ENCODE measurements around the gene ITGA2B.
A peak's percentile ranks its signal among the peaks of the same experiment; 100 is the strongest.
"Not testable (repeated sequence)": the region's sequence is repeated elsewhere in the genome, so short reads cannot be mapped to it uniquely, and the experiment has no call there.

The ITGA2B gene

DNA sequence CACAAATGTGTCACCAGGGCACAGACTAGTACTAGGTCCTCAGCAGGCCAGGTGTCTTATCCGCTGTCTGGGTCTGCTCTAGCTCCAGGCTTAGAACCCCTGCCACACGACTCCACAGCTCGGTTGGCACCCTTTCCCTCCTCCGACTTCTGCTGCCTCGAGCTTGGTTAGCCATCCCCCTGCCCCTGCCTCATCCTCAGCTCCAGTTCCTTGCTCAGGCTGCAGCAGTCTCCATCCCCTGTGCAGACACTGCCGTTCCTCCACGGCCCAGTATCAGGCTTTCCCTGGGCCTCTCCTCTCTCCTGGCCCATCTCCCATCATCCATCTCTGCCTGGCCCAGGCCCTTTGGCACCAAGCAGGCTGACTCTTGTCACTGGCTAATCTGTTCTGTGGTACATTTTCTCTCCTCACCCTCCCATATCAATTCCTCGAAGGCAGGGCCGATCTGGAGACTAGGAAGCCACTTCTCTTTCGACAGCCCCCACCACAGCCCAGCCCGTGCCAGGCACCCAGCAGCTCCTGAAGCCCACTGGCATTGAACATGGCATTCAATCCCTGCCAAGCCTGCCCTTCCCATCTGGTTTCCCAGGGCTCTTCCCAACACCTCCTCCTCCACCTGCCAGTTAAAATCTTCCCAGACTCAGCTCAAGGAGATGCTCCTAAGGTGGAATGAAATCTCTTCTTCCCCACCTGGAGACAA lies 45.8 kb downstream of the ITGA2B start:
- Histone ChIP-seq H3K4me3 (ENCODE audit: low read length in 2 of 2) (peak overlapping the region in 1 of 2 donors; percentile 96), H3K36me3 (ENCODE audit: control insufficient read depth in 2 of 2, insufficient read depth in 2 of 2, low read length in 2 of 2) (no peaks in the 10 kb centered on the region), H3K9ac (ENCODE audit: low read length in 2 of 2) (no peak overlapping the region), H3K9me3 (ENCODE audit: control insufficient read depth in 2 of 2, low read length in 2 of 2) (no peaks in the 10 kb centered on the region), H3K27me3 (ENCODE audit: control insufficient read depth in 1 of 2, insufficient read depth in 2 of 2, low read length in 2 of 2) (no peaks in the 10 kb centered on the region), H3K27ac (ENCODE audit: low read length) (peak overlapping the region; percentile 18), H3K4me1 (ENCODE audit: control insufficient read depth, insufficient read depth, low read length) (peaks cover 18% of the 10 kb centered on the region)

DNA sequence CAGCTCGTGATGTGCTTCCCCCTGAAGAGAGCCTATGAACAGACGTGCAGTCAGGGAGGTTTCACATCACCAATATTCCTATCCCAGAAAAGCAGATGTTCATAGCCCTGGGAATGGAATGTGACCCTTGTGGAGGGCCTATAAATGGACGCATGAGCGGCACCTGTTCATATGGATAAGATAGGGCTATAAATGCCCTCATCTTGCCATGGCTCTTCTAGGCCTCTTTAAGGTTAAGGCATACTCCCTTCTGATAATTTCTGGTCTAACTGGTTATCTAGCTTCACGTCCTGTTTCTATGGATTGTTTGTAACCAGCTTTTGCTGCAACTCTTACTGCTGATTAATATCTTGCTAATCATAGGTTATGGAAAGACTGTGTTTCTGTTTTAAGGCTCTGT lies 48.9 kb downstream of the ITGA2B start:
- H3K4me1 ChIP-seq (ENCODE audit: control insufficient read depth, insufficient read depth, low read length); H3K27ac ChIP-seq (ENCODE audit: low read length); H3K9me3 ChIP-seq (ENCODE audit: control insufficient read depth in 2 of 2, low read length in 2 of 2); H3K4me3 ChIP-seq (ENCODE audit: low read length in 2 of 2); H3K27me3 ChIP-seq (ENCODE audit: control insufficient read depth in 1 of 2, insufficient read depth in 2 of 2, low read length in 2 of 2); H3K9ac ChIP-seq (ENCODE audit: low read length in 2 of 2); H3K36me3 ChIP-seq (ENCODE audit: control insufficient read depth in 2 of 2, insufficient read depth in 2 of 2, low read length in 2 of 2): not testable (repeated sequence)

DNA sequence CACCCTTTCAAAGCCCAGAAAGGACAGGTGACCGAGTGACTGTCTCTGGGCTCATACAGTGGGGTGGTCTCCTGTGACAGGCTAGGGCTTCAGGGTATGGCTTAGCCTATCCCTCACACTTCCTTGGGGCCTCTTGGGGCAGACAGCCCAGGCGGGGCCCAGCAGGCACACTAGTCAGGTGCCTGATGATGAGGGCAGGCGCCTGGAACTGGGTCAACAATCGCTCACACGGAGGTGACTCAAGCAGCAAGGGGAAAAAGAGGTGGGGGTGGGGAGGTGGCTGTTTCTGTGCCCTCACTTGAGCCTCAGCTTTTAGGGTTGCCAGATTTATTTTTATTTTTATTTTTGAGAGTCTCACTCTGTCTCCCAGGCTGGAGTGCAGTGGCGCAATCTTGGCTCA lies 50.7 kb downstream of the ITGA2B start:
- Histone ChIP-seq H3K36me3 (ENCODE audit: control insufficient read depth in 2 of 2, insufficient read depth in 2 of 2, low read length in 2 of 2) (no peaks in the 10 kb centered on the region), H3K4me3 (ENCODE audit: low read length in 2 of 2) (no peak overlapping the region), H3K9me3 (ENCODE audit: control insufficient read depth in 2 of 2, low read length in 2 of 2) (no peaks in the 10 kb centered on the region), H3K9ac (ENCODE audit: low read length in 2 of 2) (no peak overlapping the region), H3K27ac (ENCODE audit: low read length) (no peak overlapping the region), H3K4me1 (ENCODE audit: control insufficient read depth, insufficient read depth, low read length) (no peaks in the 10 kb centered on the region), H3K27me3 (ENCODE audit: control insufficient read depth in 1 of 2, insufficient read depth in 2 of 2, low read length in 2 of 2) (no peaks in the 10 kb centered on the region)

DNA sequence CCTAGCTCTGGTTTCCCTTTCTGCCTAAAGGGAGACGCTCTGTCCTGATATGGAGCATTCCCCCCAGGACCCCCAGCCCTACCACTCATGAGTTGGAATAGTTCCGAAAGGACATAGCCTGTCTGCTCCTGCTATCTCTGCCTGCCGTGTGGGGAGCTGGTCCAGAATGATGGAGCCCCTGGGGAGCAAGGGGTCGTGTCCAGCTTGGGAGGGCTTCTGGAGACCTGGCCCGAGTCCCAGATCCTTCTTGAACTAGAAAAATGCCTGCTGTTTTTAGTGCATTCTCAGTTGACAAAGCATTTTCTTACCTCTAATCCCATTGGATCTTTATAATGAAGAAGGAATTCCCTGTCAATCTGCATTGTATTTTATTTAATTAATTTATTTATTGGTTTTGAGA lies 53.5 kb downstream of the ITGA2B start:
- H3K9me3 ChIP-seq (ENCODE audit: control insufficient read depth in 2 of 2, low read length in 2 of 2): no peaks in the 10 kb centered on the region
- H3K4me1 ChIP-seq (ENCODE audit: control insufficient read depth, insufficient read depth, low read length): peaks cover 6% of the 10 kb centered on the region
- no peak overlapping the region for H3K27ac ChIP-seq (ENCODE audit: low read length)
- H3K4me3 ChIP-seq (ENCODE audit: low read length in 2 of 2): no peak overlapping the region
- no peaks in the 10 kb centered on the region for H3K36me3 ChIP-seq (ENCODE audit: control insufficient read depth in 2 of 2, insufficient read depth in 2 of 2, low read length in 2 of 2)
- H3K27me3 ChIP-seq (ENCODE audit: control insufficient read depth in 1 of 2, insufficient read depth in 2 of 2, low read length in 2 of 2): no peaks in the 10 kb centered on the region
- H3K9ac ChIP-seq (ENCODE audit: low read length in 2 of 2): no peak overlapping the region

DNA sequence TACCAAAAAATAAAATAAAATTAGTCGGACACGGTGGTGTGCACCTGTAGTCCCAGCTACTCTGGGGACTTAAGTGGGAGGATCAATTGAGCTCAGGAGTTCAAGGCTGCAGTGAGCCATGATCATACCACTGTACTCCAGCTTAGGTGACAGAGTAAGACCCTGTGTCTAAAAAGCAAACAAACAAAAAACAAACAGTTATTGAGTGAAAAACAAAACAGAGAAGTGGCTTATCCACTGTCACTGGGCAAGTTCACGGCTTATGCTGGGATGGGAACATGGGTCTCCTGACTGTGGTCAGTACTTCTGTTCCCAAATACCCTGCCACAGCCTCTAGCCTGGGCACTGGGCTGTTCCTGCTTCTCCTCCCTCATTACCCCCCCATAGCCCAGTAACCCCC lies 53.9 kb downstream of the ITGA2B start:
- Histone ChIP-seq H3K27ac (ENCODE audit: low read length) (no peak overlapping the region), H3K4me1 (ENCODE audit: control insufficient read depth, insufficient read depth, low read length) (peaks cover 6% of the 10 kb centered on the region), H3K27me3 (ENCODE audit: control insufficient read depth in 1 of 2, insufficient read depth in 2 of 2, low read length in 2 of 2) (no peaks in the 10 kb centered on the region), H3K4me3 (ENCODE audit: low read length in 2 of 2) (no peak overlapping the region), H3K36me3 (ENCODE audit: control insufficient read depth in 2 of 2, insufficient read depth in 2 of 2, low read length in 2 of 2) (no peaks in the 10 kb centered on the region), H3K9ac (ENCODE audit: low read length in 2 of 2) (no peak overlapping the region), H3K9me3 (ENCODE audit: control insufficient read depth in 2 of 2, low read length in 2 of 2) (no peaks in the 10 kb centered on the region)

DNA sequence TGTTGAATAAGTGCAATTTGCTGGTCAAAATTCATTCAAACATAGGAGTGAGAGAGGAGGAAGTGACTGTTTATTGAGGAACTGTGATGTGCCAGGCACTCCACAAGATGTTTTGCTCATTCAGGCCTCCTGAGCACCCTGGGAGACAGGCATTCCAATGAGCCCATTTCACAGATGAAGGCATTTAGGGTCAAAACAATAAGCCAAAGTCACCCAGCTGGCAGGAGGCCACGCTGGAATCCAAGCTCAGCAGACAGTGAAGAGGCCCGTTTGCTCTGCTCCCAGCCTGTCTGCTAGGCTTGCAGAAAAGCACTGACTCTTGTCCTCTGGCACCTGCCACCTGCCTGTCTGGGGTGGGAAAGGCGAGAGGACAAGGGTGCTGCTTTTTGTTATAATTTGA lies 54.7 kb downstream of the ITGA2B start:
- Histone ChIP-seq H3K27me3 (ENCODE audit: control insufficient read depth in 1 of 2, insufficient read depth in 2 of 2, low read length in 2 of 2) (no peaks in the 10 kb centered on the region), H3K36me3 (ENCODE audit: control insufficient read depth in 2 of 2, insufficient read depth in 2 of 2, low read length in 2 of 2) (no peaks in the 10 kb centered on the region), H3K9ac (ENCODE audit: low read length in 2 of 2) (no peak overlapping the region), H3K4me1 (ENCODE audit: control insufficient read depth, insufficient read depth, low read length) (peaks cover 6% of the 10 kb centered on the region), H3K4me3 (ENCODE audit: low read length in 2 of 2) (no peak overlapping the region), H3K9me3 (ENCODE audit: control insufficient read depth in 2 of 2, low read length in 2 of 2) (no peaks in the 10 kb centered on the region), H3K27ac (ENCODE audit: low read length) (no peak overlapping the region)

DNA sequence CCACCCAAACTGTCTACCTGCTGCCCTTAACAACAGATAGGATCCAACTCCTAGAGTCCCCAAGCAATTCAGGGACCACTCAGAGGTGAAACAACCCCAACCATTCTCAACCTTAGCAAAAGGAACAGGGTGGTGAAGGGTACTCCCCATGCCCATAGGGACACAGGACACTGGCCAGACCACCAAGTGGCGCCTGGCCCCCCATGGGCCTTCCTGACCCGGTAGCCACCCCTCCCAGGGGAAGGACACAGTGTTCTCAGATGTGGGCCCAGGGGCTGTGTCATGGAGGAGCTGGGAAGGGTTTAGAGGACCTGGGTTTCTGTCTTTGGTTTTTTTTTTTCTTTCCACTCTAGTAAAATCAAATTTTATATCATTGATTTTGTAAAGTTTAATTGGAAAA lies 55.1 kb downstream of the ITGA2B start:
- Histone ChIP-seq H3K4me3 (ENCODE audit: low read length in 2 of 2) (no peak overlapping the region), H3K36me3 (ENCODE audit: control insufficient read depth in 2 of 2, insufficient read depth in 2 of 2, low read length in 2 of 2) (no peaks in the 10 kb centered on the region), H3K27me3 (ENCODE audit: control insufficient read depth in 1 of 2, insufficient read depth in 2 of 2, low read length in 2 of 2) (no peaks in the 10 kb centered on the region), H3K4me1 (ENCODE audit: control insufficient read depth, insufficient read depth, low read length) (peaks cover 6% of the 10 kb centered on the region), H3K27ac (ENCODE audit: low read length) (no peak overlapping the region), H3K9ac (ENCODE audit: low read length in 2 of 2) (no peak overlapping the region), H3K9me3 (ENCODE audit: control insufficient read depth in 2 of 2, low read length in 2 of 2) (no peaks in the 10 kb centered on the region)

DNA sequence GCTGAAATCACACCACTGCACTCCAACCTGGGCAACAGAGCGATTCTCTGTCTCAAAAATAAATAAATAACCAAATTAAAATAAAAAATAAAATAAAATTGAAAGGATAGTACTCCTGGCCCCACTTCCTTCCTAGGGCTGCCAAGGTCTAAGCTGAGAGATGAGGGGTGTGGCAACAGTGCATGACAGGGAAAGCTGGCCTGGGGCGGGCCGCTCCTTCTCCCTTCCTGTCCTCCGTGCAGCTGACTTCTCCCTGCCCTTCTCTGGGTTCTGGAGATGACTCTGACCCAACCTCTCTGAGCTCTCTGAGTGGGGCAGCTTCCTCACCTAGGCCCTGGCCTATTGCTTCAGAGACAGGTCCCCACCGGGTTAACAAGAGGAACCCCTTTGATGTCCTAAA lies 56.1 kb downstream of the ITGA2B start:
- H3K4me3 ChIP-seq (ENCODE audit: low read length in 2 of 2): no peak overlapping the region
- no peak overlapping the region for H3K27ac ChIP-seq (ENCODE audit: low read length)
- H3K9me3 ChIP-seq (ENCODE audit: control insufficient read depth in 2 of 2, low read length in 2 of 2): no peaks in the 10 kb centered on the region
- no peak overlapping the region for H3K9ac ChIP-seq (ENCODE audit: low read length in 2 of 2)
- H3K36me3 ChIP-seq (ENCODE audit: control insufficient read depth in 2 of 2, insufficient read depth in 2 of 2, low read length in 2 of 2): no peaks in the 10 kb centered on the region
- H3K4me1 ChIP-seq (ENCODE audit: control insufficient read depth, insufficient read depth, low read length): peaks cover 6% of the 10 kb centered on the region
- no peaks in the 10 kb centered on the region for H3K27me3 ChIP-seq (ENCODE audit: control insufficient read depth in 1 of 2, insufficient read depth in 2 of 2, low read length in 2 of 2)

DNA sequence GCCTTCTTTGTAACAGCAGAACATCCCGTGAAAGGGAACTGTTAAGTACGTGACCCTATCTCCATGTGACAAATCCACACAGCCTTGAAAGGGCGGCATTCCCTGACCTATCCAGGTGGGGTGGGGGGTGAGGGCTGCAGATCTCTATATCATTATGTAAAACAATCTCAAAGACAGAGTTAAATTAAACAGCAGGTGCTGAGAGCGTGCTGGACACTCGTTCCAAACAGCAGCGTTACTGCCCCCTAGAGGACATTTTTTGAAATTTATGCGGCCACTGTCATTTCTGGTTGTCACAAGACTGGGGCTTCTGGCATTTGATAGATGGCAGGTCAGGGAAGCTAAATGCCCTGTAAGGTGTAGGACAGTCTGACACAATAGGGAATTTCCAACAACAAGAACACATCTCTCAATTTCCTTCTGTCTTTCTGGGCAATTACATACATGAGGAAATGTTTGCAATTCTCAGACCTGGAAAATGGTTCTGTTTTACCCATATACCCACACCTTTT lies 58.1 kb downstream of the ITGA2B start:
- H3K9me3 ChIP-seq (ENCODE audit: control insufficient read depth in 2 of 2, low read length in 2 of 2): no peaks in the 10 kb centered on the region
- peaks cover 7% of the 10 kb centered on the region for H3K4me1 ChIP-seq (ENCODE audit: control insufficient read depth, insufficient read depth, low read length)
- H3K4me3 ChIP-seq (ENCODE audit: low read length in 2 of 2): no peak overlapping the region
- H3K9ac ChIP-seq (ENCODE audit: low read length in 2 of 2): peak overlapping the region in 1 of 2 donors; percentile 5
- no peaks in the 10 kb centered on the region for H3K36me3 ChIP-seq (ENCODE audit: control insufficient read depth in 2 of 2, insufficient read depth in 2 of 2, low read length in 2 of 2)
- H3K27me3 ChIP-seq (ENCODE audit: control insufficient read depth in 1 of 2, insufficient read depth in 2 of 2, low read length in 2 of 2): no peaks in the 10 kb centered on the region
- H3K27ac ChIP-seq (ENCODE audit: low read length): peak overlapping the region; percentile 6

DNA sequence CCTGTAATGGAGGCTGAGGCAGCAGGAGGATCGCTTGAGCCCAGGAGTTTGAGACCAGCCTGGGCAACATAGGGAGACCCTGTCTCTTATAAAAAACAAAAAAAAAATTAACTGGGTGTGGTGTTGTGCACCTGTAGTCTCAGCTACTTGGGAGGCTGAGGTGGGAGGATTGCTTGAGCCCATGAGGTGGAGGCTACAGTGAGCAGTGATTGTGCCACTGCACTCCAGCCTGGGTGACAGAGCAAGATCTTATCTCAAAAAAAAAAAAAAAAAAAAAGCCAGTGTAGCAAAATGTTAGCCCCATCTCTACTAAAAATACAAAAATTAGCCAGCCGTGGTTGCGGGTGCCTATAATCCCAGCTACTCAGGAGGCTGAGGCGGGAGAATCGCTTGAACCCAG lies 59.2 kb downstream of the ITGA2B start:
- H3K4me3 ChIP-seq (ENCODE audit: low read length in 2 of 2); H3K27ac ChIP-seq (ENCODE audit: low read length): not testable (repeated sequence)
- peaks cover 14% of the 10 kb centered on the region for H3K4me1 ChIP-seq (ENCODE audit: control insufficient read depth, insufficient read depth, low read length)

DNA sequence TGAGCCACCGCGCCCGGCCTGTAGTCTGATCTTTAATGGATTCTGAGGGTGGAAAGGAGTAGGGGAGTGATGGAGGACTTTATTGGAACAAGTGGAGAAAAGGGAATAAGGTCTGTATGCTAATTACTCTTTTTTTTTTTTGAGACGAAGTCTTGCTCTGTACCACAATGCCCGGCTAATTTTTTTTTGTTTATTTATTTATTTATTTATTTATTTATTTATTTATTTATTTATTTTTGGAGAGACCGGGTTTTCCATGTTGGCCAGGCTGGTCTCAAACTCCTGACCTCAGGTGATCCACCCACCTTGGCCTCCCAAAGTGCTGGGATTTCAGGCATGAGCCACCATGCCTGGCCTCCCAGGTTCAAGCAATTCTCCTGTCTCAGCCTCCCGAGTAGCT lies 59.9 kb downstream of the ITGA2B start:
- H3K27me3 ChIP-seq (ENCODE audit: control insufficient read depth in 1 of 2, insufficient read depth in 2 of 2, low read length in 2 of 2); H3K4me3 ChIP-seq (ENCODE audit: low read length in 2 of 2); H3K9ac ChIP-seq (ENCODE audit: low read length in 2 of 2); H3K36me3 ChIP-seq (ENCODE audit: control insufficient read depth in 2 of 2, insufficient read depth in 2 of 2, low read length in 2 of 2); H3K27ac ChIP-seq (ENCODE audit: low read length); H3K9me3 ChIP-seq (ENCODE audit: control insufficient read depth in 2 of 2, low read length in 2 of 2): not testable (repeated sequence)
- peaks cover 16% of the 10 kb centered on the region for H3K4me1 ChIP-seq (ENCODE audit: control insufficient read depth, insufficient read depth, low read length)

More for the DNA sequence above, 59.2 kb downstream of the ITGA2B start:
- not testable (repeated sequence) for H3K9ac ChIP-seq (ENCODE audit: low read length in 2 of 2); H3K36me3 ChIP-seq (ENCODE audit: control insufficient read depth in 2 of 2, insufficient read depth in 2 of 2, low read length in 2 of 2); H3K9me3 ChIP-seq (ENCODE audit: control insufficient read depth in 2 of 2, low read length in 2 of 2); H3K27me3 ChIP-seq (ENCODE audit: control insufficient read depth in 1 of 2, insufficient read depth in 2 of 2, low read length in 2 of 2)

All from stomach smooth muscle (tissue), 2 donors.